HEK293 (cell line): ENCODE results near the gene NPDC1.

Experiments used
- CTCF ChIA-PET: fragments of 350-600 bp; formaldehyde crosslinking; extraction: SDS; loops from one replicate; lab custom pipeline; 2021; ENCODE audit warnings: antibody characterized with exemption; lab: Yijun Ruan, JAX
- POLR2A ChIA-PET: fragments of 300-600 bp; formaldehyde crosslinking; extraction: SDS; loops from one replicate; lab custom pipeline; 2020; ENCODE audit warnings: antibody characterized with exemption, inconsistent platforms; lab: Yijun Ruan, JAX
- H3K27ac ChIP-seq: fragments of 200-500 bp; sonication (Bioruptor generic); 2 replicates; pipeline ENCODE4 v1.5.1; 2014; ENCODE audit warnings: low read depth, low read length, control low read depth, inconsistent platforms; ENCODE audit errors: extremely low read depth
- H3K36me3 ChIP-seq, 2 experiments: fragments of 200-500 bp in 1 of 2; sonication (Bioruptor generic) in 1 of 2; 1 replicate in 1 of 2; 2 replicates in 1 of 2; pipeline ENCODE4 v1.5.1; 2014 to 2017; ENCODE audit warnings: inconsistent platforms in 2 of 2, low read length in 2 of 2; ENCODE audit not compliant: control insufficient read depth in 2 of 2, insufficient read depth in 1 of 2
- H3K4me1 ChIP-seq: fragments of 200-500 bp; sonication (Bioruptor generic); 2 replicates; pipeline ENCODE4 v1.5.1; 2014; ENCODE audit warnings: mild to moderate bottlenecking, low read length, inconsistent platforms; ENCODE audit not compliant: control insufficient read depth, insufficient read depth
- H3K4me3 ChIP-seq: 2 replicates; pipeline ENCODE4 v1.5.1; 2011; ENCODE audit warnings: low read depth, mild to moderate bottlenecking, control low read depth, low read length, moderate library complexity
- H3K9me3 ChIP-seq: fragments of 200-500 bp; sonication (Bioruptor generic); 2 replicates; pipeline ENCODE4 v1.5.1; 2014; ENCODE audit warnings: low read depth, low read length, inconsistent platforms; ENCODE audit not compliant: control insufficient read depth, insufficient read depth
- BCL11B ChIP-seq: fragments of 450-650 bp; formaldehyde crosslinking; IDR thresholded peaks from 2 replicates; pipeline ENCODE4 v1.5.1; 2016; ENCODE audit warnings: low read depth, missing biosample characterization, missing genetic modification characterization
- BCL6B ChIP-seq: fragments of 450-650 bp; formaldehyde crosslinking; IDR thresholded peaks from 2 replicates; pipeline ENCODE4 v1.5.1; 2017; ENCODE audit warnings: missing biosample characterization, missing genetic modification characterization
- RBAK ChIP-seq: fragments of 450-650 bp; formaldehyde crosslinking; IDR thresholded peaks from 2 replicates; pipeline ENCODE4 v1.5.1; 2016; ENCODE audit warnings: missing biosample characterization, missing genetic modification characterization
- SCRT1 ChIP-seq: fragments of 450-650 bp; formaldehyde crosslinking; IDR thresholded peaks from 2 replicates; pipeline ENCODE4 v1.5.1; 2016; ENCODE audit warnings: missing biosample characterization, missing genetic modification characterization, borderline replicate concordance
- SP3 ChIP-seq: fragments of 450-650 bp; formaldehyde crosslinking; IDR thresholded peaks from 2 replicates; pipeline ENCODE4 v1.5.1; 2016; ENCODE audit warnings: missing biosample characterization, missing genetic modification characterization
- ZBTB10 ChIP-seq: fragments of 450-650 bp; formaldehyde crosslinking; IDR thresholded peaks from 2 replicates; pipeline ENCODE4 v1.5.1; 2016; ENCODE audit warnings: missing biosample characterization, missing genetic modification characterization
- ZNF10 ChIP-seq: fragments of 450-650 bp; formaldehyde crosslinking; IDR thresholded peaks from 2 replicates; pipeline ENCODE4 v1.5.1; 2017; ENCODE audit warnings: missing biosample characterization, missing genetic modification characterization
- ZNF132 ChIP-seq: fragments of 450-650 bp; formaldehyde crosslinking; IDR thresholded peaks from 2 replicates; pipeline ENCODE4 v1.5.1; 2017; ENCODE audit warnings: missing biosample characterization, missing genetic modification characterization, borderline replicate concordance
- ZNF184 ChIP-seq: fragments of 450-650 bp; IDR thresholded peaks from 2 replicates; pipeline ENCODE4 v1.5.1; 2018; ENCODE audit warnings: missing biosample characterization, mild to moderate bottlenecking, missing genetic modification characterization
- ZNF37A ChIP-seq: fragments of 450-650 bp; IDR thresholded peaks from 2 replicates; pipeline ENCODE4 v1.5.1; 2018; ENCODE audit warnings: missing biosample characterization, missing genetic modification characterization
- ZNF658 ChIP-seq: fragments of 450-650 bp; formaldehyde crosslinking; IDR thresholded peaks from 2 replicates; pipeline ENCODE4; 2016; ENCODE audit warnings: missing biosample characterization, missing genetic modification characterization
- ZSCAN23 ChIP-seq: fragments of 450-650 bp; formaldehyde crosslinking; IDR thresholded peaks from 2 replicates; pipeline ENCODE4 v1.5.1; 2016; ENCODE audit warnings: missing biosample characterization, missing genetic modification characterization
- TF ChIP-seq, protein P1 (sequence below): fragments of 450-650 bp; formaldehyde crosslinking; IDR thresholded peaks from 2 replicates; pipeline ENCODE4 v1.5.1; 2017; ENCODE audit warnings: missing biosample characterization, missing genetic modification characterization
- TF ChIP-seq, protein P2 (sequence below): fragments of 450-650 bp; formaldehyde crosslinking; IDR thresholded peaks from 2 replicates; pipeline ENCODE4 v1.5.1; 2016; ENCODE audit warnings: missing biosample characterization, missing genetic modification characterization, borderline replicate concordance

NPDC1 gene

GRCh38 chr9:137038916-137039315 is 7.1 kb downstream of the NPDC1 start:
- no peaks in the 10 kb centered on the region for H3K9me3 ChIP-seq
- no peaks in the 10 kb centered on the region for H3K4me1 ChIP-seq
- CTCF ChIA-PET = interaction anchor here (1.4 to 2.5 kb wide), 3 partner anchors 10 to 29 kb away, joined by 3 to 24 read pairs (median 5); partner anchors contain the start of gene ABCA2
- H3K36me3 ChIP-seq = peaks cover 0 to 30% of the 10 kb centered on the region in 2 experiments; a peak in 1 of 3 replicates
- H3K4me3 ChIP-seq = no peak overlapping the region
- H3K27ac ChIP-seq = no peak overlapping the region
- TF ChIP-seq SCRT1 (tag by site-specific recombination) (no peak), ZSCAN23 (no peak), SP3 (tag by site-specific recombination) (no peak), ZNF132 (tag by site-specific recombination) (no peak), RBAK (no peak), ZNF658 (tag by site-specific recombination) (no peak), ZNF37A (tag by site-specific recombination) (no peak), BCL6B (tag by site-specific recombination) (no peak), ZNF184 (tag by site-specific recombination) (no peak), BCL11B (tag by site-specific recombination) (no peak)
- TF ChIP-seq, protein P1, sequence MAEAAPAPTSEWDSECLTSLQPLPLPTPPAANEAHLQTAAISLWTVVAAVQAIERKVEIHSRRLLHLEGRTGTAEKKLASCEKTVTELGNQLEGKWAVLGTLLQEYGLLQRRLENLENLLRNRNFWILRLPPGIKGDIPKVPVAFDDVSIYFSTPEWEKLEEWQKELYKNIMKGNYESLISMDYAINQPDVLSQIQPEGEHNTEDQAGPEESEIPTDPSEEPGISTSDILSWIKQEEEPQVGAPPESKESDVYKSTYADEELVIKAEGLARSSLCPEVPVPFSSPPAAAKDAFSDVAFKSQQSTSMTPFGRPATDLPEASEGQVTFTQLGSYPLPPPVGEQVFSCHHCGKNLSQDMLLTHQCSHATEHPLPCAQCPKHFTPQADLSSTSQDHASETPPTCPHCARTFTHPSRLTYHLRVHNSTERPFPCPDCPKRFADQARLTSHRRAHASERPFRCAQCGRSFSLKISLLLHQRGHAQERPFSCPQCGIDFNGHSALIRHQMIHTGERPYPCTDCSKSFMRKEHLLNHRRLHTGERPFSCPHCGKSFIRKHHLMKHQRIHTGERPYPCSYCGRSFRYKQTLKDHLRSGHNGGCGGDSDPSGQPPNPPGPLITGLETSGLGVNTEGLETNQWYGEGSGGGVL (tag by site-specific recombination) = no peak
- TF ChIP-seq, protein P2, sequence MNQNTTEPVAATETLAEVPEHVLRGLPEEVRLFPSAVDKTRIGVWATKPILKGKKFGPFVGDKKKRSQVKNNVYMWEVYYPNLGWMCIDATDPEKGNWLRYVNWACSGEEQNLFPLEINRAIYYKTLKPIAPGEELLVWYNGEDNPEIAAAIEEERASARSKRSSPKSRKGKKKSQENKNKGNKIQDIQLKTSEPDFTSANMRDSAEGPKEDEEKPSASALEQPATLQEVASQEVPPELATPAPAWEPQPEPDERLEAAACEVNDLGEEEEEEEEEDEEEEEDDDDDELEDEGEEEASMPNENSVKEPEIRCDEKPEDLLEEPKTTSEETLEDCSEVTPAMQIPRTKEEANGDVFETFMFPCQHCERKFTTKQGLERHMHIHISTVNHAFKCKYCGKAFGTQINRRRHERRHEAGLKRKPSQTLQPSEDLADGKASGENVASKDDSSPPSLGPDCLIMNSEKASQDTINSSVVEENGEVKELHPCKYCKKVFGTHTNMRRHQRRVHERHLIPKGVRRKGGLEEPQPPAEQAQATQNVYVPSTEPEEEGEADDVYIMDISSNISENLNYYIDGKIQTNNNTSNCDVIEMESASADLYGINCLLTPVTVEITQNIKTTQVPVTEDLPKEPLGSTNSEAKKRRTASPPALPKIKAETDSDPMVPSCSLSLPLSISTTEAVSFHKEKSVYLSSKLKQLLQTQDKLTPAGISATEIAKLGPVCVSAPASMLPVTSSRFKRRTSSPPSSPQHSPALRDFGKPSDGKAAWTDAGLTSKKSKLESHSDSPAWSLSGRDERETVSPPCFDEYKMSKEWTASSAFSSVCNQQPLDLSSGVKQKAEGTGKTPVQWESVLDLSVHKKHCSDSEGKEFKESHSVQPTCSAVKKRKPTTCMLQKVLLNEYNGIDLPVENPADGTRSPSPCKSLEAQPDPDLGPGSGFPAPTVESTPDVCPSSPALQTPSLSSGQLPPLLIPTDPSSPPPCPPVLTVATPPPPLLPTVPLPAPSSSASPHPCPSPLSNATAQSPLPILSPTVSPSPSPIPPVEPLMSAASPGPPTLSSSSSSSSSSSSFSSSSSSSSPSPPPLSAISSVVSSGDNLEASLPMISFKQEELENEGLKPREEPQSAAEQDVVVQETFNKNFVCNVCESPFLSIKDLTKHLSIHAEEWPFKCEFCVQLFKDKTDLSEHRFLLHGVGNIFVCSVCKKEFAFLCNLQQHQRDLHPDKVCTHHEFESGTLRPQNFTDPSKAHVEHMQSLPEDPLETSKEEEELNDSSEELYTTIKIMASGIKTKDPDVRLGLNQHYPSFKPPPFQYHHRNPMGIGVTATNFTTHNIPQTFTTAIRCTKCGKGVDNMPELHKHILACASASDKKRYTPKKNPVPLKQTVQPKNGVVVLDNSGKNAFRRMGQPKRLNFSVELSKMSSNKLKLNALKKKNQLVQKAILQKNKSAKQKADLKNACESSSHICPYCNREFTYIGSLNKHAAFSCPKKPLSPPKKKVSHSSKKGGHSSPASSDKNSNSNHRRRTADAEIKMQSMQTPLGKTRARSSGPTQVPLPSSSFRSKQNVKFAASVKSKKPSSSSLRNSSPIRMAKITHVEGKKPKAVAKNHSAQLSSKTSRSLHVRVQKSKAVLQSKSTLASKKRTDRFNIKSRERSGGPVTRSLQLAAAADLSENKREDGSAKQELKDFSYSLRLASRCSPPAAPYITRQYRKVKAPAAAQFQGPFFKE (tag by site-specific recombination) = no peak
- TF ChIP-seq, all 188 proteins: peak for 0
- POLR2A ChIA-PET = interaction anchor here (0.5 kb wide), 1 partner anchor 23 kb away, joined by 3 read pairs; no protein-coding TSS in a partner anchor

- ChIA-PET POLR2A (no interaction called here), CTCF (interaction anchor here (0.6 to 5.3 kb wide), 11 partner anchors 8 to 895 kb away, joined by 3 to 119 read pairs (median 6); partner anchors contain the start of genes ABCA2, AJM1, C8G and FBXW5)
- Histone ChIP-seq H3K27ac (no peak overlapping the region), H3K9me3 (no peaks in the 10 kb centered on the region), H3K4me3 (no peak overlapping the region), H3K36me3 (peaks cover 0 to 30% of the 10 kb centered on the region in 2 experiments; a peak in 1 of 3 replicates), H3K4me1 (no peaks in the 10 kb centered on the region)
- no peak for TF ChIP-seq ZBTB10 (tag by site-specific recombination)
- peak; percentile 92 for TF ChIP-seq ZNF10 (tag by site-specific recombination)
These were observed 8.5 kb downstream of the NPDC1 start for GRCh38 chr9:137037483-137037882.
